Ishikawa (cell line): ENCODE measurements around the gene DTX3.
A peak's percentile ranks its signal among the peaks of the same experiment; 100 is the strongest.

ENCODE experiments used
- CEBPB ChIP-seq: IDR thresholded peaks from 2 replicates; pipeline ENCODE4 v1.6.1; 2012
- CREB1 ChIP-seq: IDR thresholded peaks from 2 replicates; pipeline ENCODE4 v1.6.1; 2012; ENCODE audit warnings: low read depth
- EGR1 ChIP-seq: IDR thresholded peaks from 2 replicates; pipeline ENCODE4 v1.6.1; 2012
- EP300 ChIP-seq: IDR thresholded peaks from 2 replicates; pipeline ENCODE4 v1.6.1; 2012; ENCODE audit warnings: borderline replicate concordance
- FOXM1 ChIP-seq: IDR thresholded peaks from 2 replicates; pipeline ENCODE4 v1.6.1; 2012; ENCODE audit warnings: low read depth, borderline replicate concordance
- MAX ChIP-seq: IDR thresholded peaks from 2 replicates; pipeline ENCODE4 v1.6.1; 2012
- NFIC ChIP-seq: IDR thresholded peaks from 2 replicates; pipeline ENCODE4 v1.6.1; 2012
- RAD21 ChIP-seq: IDR thresholded peaks from 2 replicates; pipeline ENCODE4 v1.6.1; 2012; ENCODE audit warnings: low read depth
- REST ChIP-seq: IDR thresholded peaks from 2 replicates; pipeline ENCODE4 v1.6.1; 2012; ENCODE audit warnings: low read depth, mild to moderate bottlenecking
- TAF1 ChIP-seq: IDR thresholded peaks from 2 replicates; pipeline ENCODE4 v1.6.1; 2012; ENCODE audit warnings: low read depth, mild to moderate bottlenecking
- TCF12 ChIP-seq: IDR thresholded peaks from 2 replicates; pipeline ENCODE4 v1.6.1; 2012; ENCODE audit warnings: low read depth
- TEAD4 ChIP-seq: IDR thresholded peaks from 2 replicates; pipeline ENCODE4 v1.6.1; 2012
- USF1 ChIP-seq: IDR thresholded peaks from 2 replicates; pipeline ENCODE4 v1.6.1; 2012
- YY1 ChIP-seq: IDR thresholded peaks from 2 replicates; pipeline ENCODE4 v1.6.1; 2012; ENCODE audit warnings: low read depth
- ZBTB7A ChIP-seq: IDR thresholded peaks from 2 replicates; pipeline ENCODE4 v1.6.1; 2012; ENCODE audit warnings: low read depth

Gene DTX3

GRCh38 chr12:57604454-57604991, at the start of gene DTX3:
TSS of gene DTX3 (plus strand) at chr12:57604824. CDS start at chr12:57606518, 1,694 bp downstream.
- TF ChIP-seq TCF12: peak; percentile 39; the same call in 1 of the 2 replicates
- peak; percentile 53 for TF ChIP-seq TAF1
- TF ChIP-seq REST: no peak
- no peak for TF ChIP-seq EP300
- peak; percentile 91 for TF ChIP-seq YY1
- TF ChIP-seq TEAD4: no peak
- TF ChIP-seq RAD21: no peak
- TF ChIP-seq FOXM1: no peak
- TF ChIP-seq ZBTB7A: no peak
- peak; percentile 94 for TF ChIP-seq USF1
- peak; percentile 23; the same call in 1 of the 2 replicates for TF ChIP-seq EGR1
- TF ChIP-seq CREB1: no peak
- TF ChIP-seq MAX: no peak
- no peak for TF ChIP-seq NFIC
- no peak for TF ChIP-seq CEBPB

GRCh38 chr12:57554897-57555296, 49.7 kb upstream of the DTX3 start:
- no peak for TF ChIP-seq NFIC
- no peak for TF ChIP-seq ZBTB7A
- TF ChIP-seq CREB1: no peak
- no peak for TF ChIP-seq RAD21

GRCh38 chr12:57558864-57559263, 45.8 kb upstream of the DTX3 start:
- TF ChIP-seq CREB1 (no peak), YY1 (no peak), TEAD4 (no peak), MAX (no peak), NFIC (no peak), TCF12 (no peak), REST (no peak), FOXM1 (no peak), RAD21 (no peak), TAF1 (no peak), CEBPB (no peak), USF1 (no peak)

- TF ChIP-seq ZBTB7A: no peak
- TF ChIP-seq REST: no peak
- no peak for TF ChIP-seq FOXM1
- no peak for TF ChIP-seq TEAD4
- no peak for TF ChIP-seq NFIC
- TF ChIP-seq TAF1: no peak
- TF ChIP-seq CREB1: no peak
- TF ChIP-seq MAX: no peak
- no peak for TF ChIP-seq TCF12
- TF ChIP-seq RAD21: no peak
- TF ChIP-seq CEBPB: no peak
- TF ChIP-seq YY1: no peak
- TF ChIP-seq EP300: no peak
- no peak for TF ChIP-seq USF1
- no peak for TF ChIP-seq EGR1
These were observed 44.1 kb upstream of the DTX3 start for GRCh38 chr12:57560516-57560915.
